H1 (cell line): ENCODE data around the gene NKX6-1. TPM values are rescaled to one million over a fixed set of nuclear protein-coding genes. Genes with fewer than 3 reads are reported as not detected.

Experiments used
- CTCF ChIA-PET: fragments of 300-600 bp; sonication (Branson Sonifier 250); formaldehyde crosslinking; loops from one replicate; lab custom pipeline; 2021; ENCODE audit not compliant: partially characterized antibody; lab: Charles Lee
- POLR2A ChIA-PET: fragments of 300-600 bp; sonication (Branson Sonifier 250); formaldehyde crosslinking; loops from one replicate; lab custom pipeline; 2021; ENCODE audit warnings: inconsistent platforms; ENCODE audit not compliant: partially characterized antibody; lab: Charles Lee
- DNase-seq, 2 experiments: peaks; one replicate each; pipeline versions ENCODE4 v3.0.0 to v3.0.0-alpha.2; 2010 to 2022; ENCODE audit warnings: low spot score in 2 of 2, low read depth in 1 of 2, mixed read lengths in 1 of 2
- FAIRE-seq: peaks from 2 replicates; lab custom pipeline; 2011; peaks lifted over from hg19 to GRCh38; lab: Jason Lieb, UNC
- H2AFZ ChIP-seq: 2 replicates; pipeline ENCODE4 v1.8.1; 2012; ENCODE audit warnings: low read length, inconsistent platforms
- H2AK5ac ChIP-seq: 2 replicates; pipeline ENCODE4 v1.6.1; 2013; ENCODE audit warnings: low read depth, low read length
- H2BK120ac ChIP-seq: replicated peaks from 2 replicates; pipeline ENCODE3; 2013; ENCODE audit warnings: low read depth, low read length, inconsistent platforms
- H2BK12ac ChIP-seq: 2 replicates; pipeline ENCODE4 v1.6.1; 2013; ENCODE audit warnings: low read depth, low read length
- H2BK15ac ChIP-seq: 2 replicates; pipeline ENCODE4 v1.6.1; 2013; ENCODE audit warnings: low read length
- H2BK20ac ChIP-seq: 2 replicates; pipeline ENCODE4 v1.6.1; 2013; ENCODE audit warnings: low read length
- H2BK5ac ChIP-seq: 2 replicates; pipeline ENCODE4 v1.6.1; 2013; ENCODE audit warnings: low read depth, low read length
- H3K14ac ChIP-seq: 2 replicates; pipeline ENCODE4 v1.6.1; 2013; ENCODE audit warnings: inconsistent platforms; ENCODE audit not compliant: insufficient read length
- H3K18ac ChIP-seq: 2 replicates; pipeline ENCODE4 v1.6.1; 2013; ENCODE audit warnings: low read length; ENCODE audit errors: extremely low read depth
- H3K23ac ChIP-seq: 2 replicates; pipeline ENCODE4 v1.6.1; 2013; ENCODE audit warnings: inconsistent platforms; ENCODE audit not compliant: insufficient read length
- H3K23me2 ChIP-seq: 2 replicates; pipeline ENCODE4 v1.6.1; 2013; ENCODE audit warnings: low read depth, low read length
- H3K27ac ChIP-seq: 2 replicates; pipeline ENCODE4 v1.6.1; 2011; ENCODE audit warnings: low read depth, low read length, inconsistent platforms
- H3K27me3 ChIP-seq, 4 experiments: replicated peaks in 1 of 4; 1 replicate in 1 of 4; 2 replicates in 3 of 4; pipeline versions ENCODE4 v1.6.1 to v1.8.1; 2011 to 2013; ENCODE audit warnings: low read length in 3 of 4, mild to moderate bottlenecking in 3 of 4, inconsistent platforms in 2 of 4, mixed read lengths in 2 of 4, moderate library complexity in 1 of 4; ENCODE audit not compliant: control insufficient read depth in 3 of 4, insufficient read depth in 3 of 4; ENCODE audit errors: extremely low read depth in 1 of 4
- H3K36me3 ChIP-seq, 4 experiments: 2 replicates each; pipeline versions ENCODE4 v1.6.1 to v1.8.1; 2011 to 2013; ENCODE audit warnings: mild to moderate bottlenecking in 4 of 4, low read length in 3 of 4, moderate library complexity in 2 of 4, control low read depth in 1 of 4, inconsistent platforms in 1 of 4; ENCODE audit not compliant: insufficient read depth in 4 of 4, control insufficient read depth in 2 of 4
- H3K4ac ChIP-seq: replicated peaks from 2 replicates; pipeline ENCODE3; 2013; ENCODE audit warnings: low read length, low read depth, mixed read lengths, inconsistent platforms; ENCODE audit not compliant: insufficient read length
- H3K4me1 ChIP-seq, 4 experiments: replicated peaks in 1 of 4; 1 replicate in 1 of 4; 2 replicates in 3 of 4; pipeline versions ENCODE4 v1.6.1 to v1.8.1; 2011 to 2013; ENCODE audit warnings: low read length in 3 of 4, inconsistent platforms in 2 of 4, mixed read lengths in 1 of 4; ENCODE audit not compliant: insufficient read depth in 4 of 4, control insufficient read depth in 3 of 4
- H3K4me2 ChIP-seq, 2 experiments: 2 replicates each; pipeline versions ENCODE4 v1.6.1 to v1.8.1; 2011 to 2013; ENCODE audit warnings: low read depth in 2 of 2, low read length in 2 of 2, control low read depth in 1 of 2, inconsistent platforms in 1 of 2, mild to moderate bottlenecking in 1 of 2; ENCODE audit not compliant: insufficient read depth in 1 of 2
- H3K4me3 ChIP-seq, 4 experiments: fragments of 200-600, 300-600 bp in 1 of 4; sonication (generic), shearing (Covaris generic), sonication (Bioruptor Twin) in 1 of 4; 2 replicates each; pipeline versions ENCODE4 v1.5.1 to v1.8.1; 2011 to 2016; ENCODE audit warnings: low read length in 4 of 4, low read depth in 3 of 4, control low read depth in 2 of 4, inconsistent platforms in 2 of 4, mild to moderate bottlenecking in 2 of 4, mixed read lengths in 1 of 4, moderate library complexity in 1 of 4; ENCODE audit not compliant: insufficient read depth in 2 of 4; ENCODE audit errors: extremely low read depth in 1 of 4
- H3K56ac ChIP-seq: replicated peaks from 2 replicates; pipeline ENCODE3; 2013; ENCODE audit warnings: low read depth, mild to moderate bottlenecking, mixed read lengths, low read length, inconsistent platforms; ENCODE audit not compliant: insufficient read length
- H3K79me1 ChIP-seq: 2 replicates; pipeline ENCODE4 v1.6.1; 2013; ENCODE audit warnings: low read depth, low read length, control low read depth
- H3K79me2 ChIP-seq, 2 experiments: 2 replicates each; pipeline versions ENCODE4 v1.6.1 to v1.8.1; 2012 to 2013; ENCODE audit warnings: low read length in 2 of 2, mild to moderate bottlenecking in 2 of 2, inconsistent platforms in 1 of 2; ENCODE audit not compliant: insufficient read depth in 2 of 2, control insufficient read depth in 1 of 2
- H3K9ac ChIP-seq, 4 experiments: replicated peaks in 1 of 4; 1 replicate in 1 of 4; 2 replicates in 3 of 4; pipeline versions ENCODE4 v1.6.1 to v1.8.1; 2011 to 2013; ENCODE audit warnings: low read depth in 3 of 4, low read length in 3 of 4, control low read depth in 2 of 4, mild to moderate bottlenecking in 2 of 4, moderate library complexity in 2 of 4, inconsistent platforms in 1 of 4; ENCODE audit errors: extremely low read depth in 1 of 4
- H3K9me3 ChIP-seq, 2 experiments: 2 replicates each; pipeline versions ENCODE4 v1.6.1 to v1.8.1; 2012 to 2013; ENCODE audit warnings: mild to moderate bottlenecking in 2 of 2, moderate library complexity in 2 of 2, control low read depth in 1 of 2, inconsistent platforms in 1 of 2, low read depth in 1 of 2, low read length in 1 of 2, mixed read lengths in 1 of 2; ENCODE audit not compliant: insufficient read depth in 2 of 2
- H4K20me1 ChIP-seq, 2 experiments: replicated peaks in 1 of 2; 2 replicates each; pipeline versions ENCODE3 to v1.8.1; 2011 to 2013; ENCODE audit warnings: inconsistent platforms in 2 of 2, low read length in 2 of 2, mild to moderate bottlenecking in 1 of 2; ENCODE audit not compliant: insufficient read depth in 2 of 2, control insufficient read depth in 1 of 2
- H4K5ac ChIP-seq: 2 replicates; pipeline ENCODE4 v1.6.1; 2013; ENCODE audit warnings: low read length, low read depth, mixed read lengths, inconsistent platforms; ENCODE audit not compliant: insufficient read length
- H4K8ac ChIP-seq: 2 replicates; pipeline ENCODE4 v1.8.0; 2013; ENCODE audit warnings: mild to moderate bottlenecking, moderate library complexity, low read length, inconsistent platforms; ENCODE audit not compliant: insufficient read depth; ENCODE audit errors: extremely low read depth
- H4K91ac ChIP-seq: replicated peaks from 2 replicates; pipeline ENCODE3; 2013; ENCODE audit warnings: low read length, mixed read lengths, inconsistent platforms; ENCODE audit not compliant: insufficient read length
- ATF2 ChIP-seq: IDR thresholded peaks from 2 replicates; pipeline ENCODE4 v1.6.1; 2012; ENCODE audit warnings: low read length, inconsistent platforms
- CBX8 ChIP-seq: fragments of 300-800, 300-1000 bp; sonication (generic); IDR thresholded peaks from 2 replicates; pipeline ENCODE4 v1.7.1; 2016; ENCODE audit warnings: low read depth, low read length, borderline replicate concordance
- RNF2 ChIP-seq: fragments of 200-900, 300-1000 bp; sonication (generic); IDR thresholded peaks from 2 replicates; pipeline ENCODE4 v1.7.1; 2016; ENCODE audit warnings: borderline replicate concordance, low read depth, mild to moderate bottlenecking, antibody characterized with exemption, low read length; ENCODE audit not compliant: poor library complexity, severe bottlenecking; ENCODE audit errors: missing control alignments
- RXRA ChIP-seq: IDR thresholded peaks from 2 replicates; pipeline ENCODE4 v1.6.1; 2011; ENCODE audit warnings: low read depth, mild to moderate bottlenecking, low read length, moderate library complexity; ENCODE audit not compliant: insufficient read depth
- SP2 ChIP-seq: IDR thresholded peaks from 2 replicates; pipeline ENCODE4 v1.6.1; 2012; ENCODE audit warnings: mild to moderate bottlenecking, low read length, inconsistent platforms
- USF2 ChIP-seq: IDR thresholded peaks from 2 replicates; pipeline ENCODE4 v1.6.1; 2011; ENCODE audit warnings: low read length, improper control_type of control experiment
- WGBS, 2 experiments: shearing (Covaris generic) in 1 of 2; methylation state at CpG; one replicate each; pipeline versions ENCODE4 v1.1.6 to v1.1.7; 2013 to 2015; ENCODE audit warnings: low lambda C conversion rate in 2 of 2, mixed read lengths in 2 of 2, inconsistent platforms in 1 of 2, low coverage in 1 of 2, missing lambda C conversion rate in 1 of 2; ENCODE audit not compliant: insufficient replicate concordance in 2 of 2, insufficient coverage in 1 of 2, insufficient read length in 1 of 2; ENCODE audit errors: extremely low coverage in 1 of 2, missing lambda C conversion rate in 1 of 2; 5-methylcytosine and 5-hydroxymethylcytosine counted together
- polyA plus RNA-seq, 7 experiments: library from polyadenylated mRNA; depleted of rRNA in 3 of 7; stranded (reverse) in 5 of 7; unstranded in 2 of 7; fragments of >200 nt in 5 of 7; fragments of 200-250 nt in 2 of 7; gene quantifications; 1 replicate in 5 of 7; 2 replicates in 1 of 7; 4 replicates in 1 of 7; pipeline versions ENCODE4 v1.2.1 to v1.2.3, GENCODE V29; 2011 to 2013; ENCODE audit warnings: missing spikeins in 2 of 7, mixed read lengths in 2 of 7
- total RNA-seq: library from RNA; stranded (reverse); fragmentation: NEBNext Ultra II Directional; extraction: Animal tissue kit (Norgen Biotek cat#: 25700); gene quantifications from 2 replicates; pipeline ENCODE4 v1.2.1, GENCODE V29; 2021
- TF ChIP-seq, protein P1 (sequence below), 3 experiments: IDR thresholded peaks; 1 replicate in 2 of 3; 2 replicates in 1 of 3; pipeline versions ENCODE4 v1.5.1 to v1.6.1; 2011; ENCODE audit warnings: low read length in 3 of 3, mild to moderate bottlenecking in 3 of 3, inconsistent platforms in 2 of 3, low read depth in 1 of 3, moderate library complexity in 1 of 3; ENCODE audit not compliant: insufficient read depth in 1 of 3; ENCODE audit errors: control extremely low read depth in 1 of 3

Gene NKX6-1
- total and polyA plus RNA-seq, 2 of the 8 experiments (the other 6 are each of a cell fraction or from before 2014, with no cell fraction given), result 0.03 to 0.45 TPM

GRCh38 chr4:84491481-84491880 is 7.6 kb downstream of the NKX6-1 start:
- FAIRE-seq (no peak), DNase-seq (no peak)
- H3K9me3 ChIP-seq, result no peaks in the 10 kb centered on the region
- no peak overlapping the region for H2BK12ac ChIP-seq
- no peak overlapping the region for H3K4me3 ChIP-seq
- H4K8ac ChIP-seq, result no peak overlapping the region
- peaks cover 53 to 96% (median 86%) of the 10 kb centered on the region in 4 experiments for H3K27me3 ChIP-seq
- no peak overlapping the region for H3K23ac ChIP-seq
- H2AFZ ChIP-seq, result no peak overlapping the region
- ChIA-PET CTCF (interaction anchor here (0.6 to 5.1 kb wide), 9 partner anchors 9 to 1006 kb away, joined by 3 to 55 read pairs (median 5); no protein-coding TSS in a partner anchor), POLR2A (no interaction called here)
- no peak overlapping the region for H2BK15ac ChIP-seq
- H2BK5ac ChIP-seq, result no peak overlapping the region
- 2% methylated on average over 6 of the region's 6 CpGs; no CpG with 5 or more reads in 1 of the 2 experiments for WGBS, 2 experiments
- no peak overlapping the region for H3K18ac ChIP-seq
- H2AK5ac ChIP-seq, result no peak overlapping the region
- peaks cover under 1 to 4% of the 10 kb centered on the region in 2 experiments for H4K20me1 ChIP-seq
- no peak overlapping the region; a peak in 1 of 4 replicates for H3K4me2 ChIP-seq
- H4K5ac ChIP-seq, result no peak overlapping the region
- H3K23me2 ChIP-seq, result peaks cover 13% of the 10 kb centered on the region; the same call in 1 of the 2 replicates
- no peaks in the 10 kb centered on the region for H3K79me1 ChIP-seq
- H3K4me1 ChIP-seq, result peaks cover 7 to 9% (median 8%) of the 10 kb centered on the region in 4 experiments
- no peak overlapping the region for H3K9ac ChIP-seq
- no peak overlapping the region for H3K4ac ChIP-seq
- H3K14ac ChIP-seq, result no peak overlapping the region
- H3K56ac ChIP-seq, result no peak overlapping the region
- no peak overlapping the region for H4K91ac ChIP-seq
- no peak overlapping the region for H2BK20ac ChIP-seq
- H3K27ac ChIP-seq, result no peak overlapping the region
- no peaks in the 10 kb centered on the region for H3K36me3 ChIP-seq
- H2BK120ac ChIP-seq, result no peak overlapping the region
- H3K79me2 ChIP-seq, result no peaks in the 10 kb centered on the region
- TF ChIP-seq, protein P1, sequence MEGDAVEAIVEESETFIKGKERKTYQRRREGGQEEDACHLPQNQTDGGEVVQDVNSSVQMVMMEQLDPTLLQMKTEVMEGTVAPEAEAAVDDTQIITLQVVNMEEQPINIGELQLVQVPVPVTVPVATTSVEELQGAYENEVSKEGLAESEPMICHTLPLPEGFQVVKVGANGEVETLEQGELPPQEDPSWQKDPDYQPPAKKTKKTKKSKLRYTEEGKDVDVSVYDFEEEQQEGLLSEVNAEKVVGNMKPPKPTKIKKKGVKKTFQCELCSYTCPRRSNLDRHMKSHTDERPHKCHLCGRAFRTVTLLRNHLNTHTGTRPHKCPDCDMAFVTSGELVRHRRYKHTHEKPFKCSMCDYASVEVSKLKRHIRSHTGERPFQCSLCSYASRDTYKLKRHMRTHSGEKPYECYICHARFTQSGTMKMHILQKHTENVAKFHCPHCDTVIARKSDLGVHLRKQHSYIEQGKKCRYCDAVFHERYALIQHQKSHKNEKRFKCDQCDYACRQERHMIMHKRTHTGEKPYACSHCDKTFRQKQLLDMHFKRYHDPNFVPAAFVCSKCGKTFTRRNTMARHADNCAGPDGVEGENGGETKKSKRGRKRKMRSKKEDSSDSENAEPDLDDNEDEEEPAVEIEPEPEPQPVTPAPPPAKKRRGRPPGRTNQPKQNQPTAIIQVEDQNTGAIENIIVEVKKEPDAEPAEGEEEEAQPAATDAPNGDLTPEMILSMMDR (IDR thresholded peaks at IDR 0.05; ENCODE audit: control extremely low read depth in 1 of 3, insufficient read depth in 1 of 3, low read depth in 1 of 3, low read length in 3 of 3), result no peak
- TF ChIP-seq SP2 (no peak), USF2 (no peak), RXRA (no peak), CBX8 (0 out of 2 replicates have a peak, but pooled peaks have one; percentile 65), RNF2 (peak; percentile 85), ATF2 (no peak)
